GM21529 (cell line): Measurements from ENCODE around the gene DOCK9.
"Not testable (repeated sequence)": the region's sequence is repeated elsewhere in the genome, so short reads cannot be mapped to it uniquely, and the experiment has no call there.

Experiments used
- ATAC-seq: cut with Tn5 transposase; IDR thresholded peaks from one replicate; pipeline ENCODE4 v1.9.1; 2021; ENCODE audit not compliant: unreplicated experiment

The DOCK9 gene

DNA sequence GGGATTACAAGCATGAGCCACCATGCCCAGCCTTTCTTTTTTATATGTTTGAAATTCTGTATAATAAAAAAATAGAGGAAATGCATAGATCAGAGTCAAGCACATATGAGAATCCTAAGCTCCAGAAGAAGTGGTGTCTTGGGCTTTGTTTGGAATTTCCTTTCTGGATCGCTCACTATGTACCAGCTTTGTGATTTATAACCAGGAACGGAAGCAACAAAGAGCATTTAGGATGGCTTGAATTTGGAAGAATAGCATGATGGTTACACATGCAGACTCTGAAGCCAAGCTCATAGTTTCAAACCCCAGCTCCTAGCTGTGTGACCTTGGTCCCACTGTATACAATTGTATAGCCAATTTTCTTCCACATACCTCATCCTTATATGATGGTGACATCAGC is 197.4 kb downstream of the DOCK9 start:
- ATAC-seq: no peak

GRCh38 chr13:98779695-98780094 is 198.2 kb downstream of the DOCK9 start:
- no peak for ATAC-seq

DNA sequence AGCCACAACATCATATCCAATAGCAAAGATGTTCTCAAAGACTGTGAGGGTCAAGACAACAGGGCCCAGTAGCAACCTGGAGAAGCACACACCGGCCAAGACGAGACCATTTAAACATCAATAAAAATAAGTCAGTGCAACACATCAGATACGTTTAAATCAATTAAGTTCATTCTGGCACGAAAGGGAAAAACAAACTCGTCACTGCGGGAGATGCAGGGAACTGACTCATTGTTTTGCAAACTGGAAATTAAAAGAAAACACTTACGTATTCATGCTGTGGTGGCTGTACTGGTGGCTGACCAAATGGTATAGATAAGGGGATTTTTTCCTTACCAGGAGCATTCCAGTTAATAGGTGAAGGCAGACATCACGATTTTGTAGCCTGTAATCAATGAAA is 199.1 kb downstream of the DOCK9 start:
- no peak for ATAC-seq

- ATAC-seq: no peak
These were observed 201.2 kb downstream of the DOCK9 start for GRCh38 chr13:98776644-98777043.

- ATAC-seq: no peak
These were observed 201.8 kb downstream of the DOCK9 start for GRCh38 chr13:98775844-98776598.

DNA sequence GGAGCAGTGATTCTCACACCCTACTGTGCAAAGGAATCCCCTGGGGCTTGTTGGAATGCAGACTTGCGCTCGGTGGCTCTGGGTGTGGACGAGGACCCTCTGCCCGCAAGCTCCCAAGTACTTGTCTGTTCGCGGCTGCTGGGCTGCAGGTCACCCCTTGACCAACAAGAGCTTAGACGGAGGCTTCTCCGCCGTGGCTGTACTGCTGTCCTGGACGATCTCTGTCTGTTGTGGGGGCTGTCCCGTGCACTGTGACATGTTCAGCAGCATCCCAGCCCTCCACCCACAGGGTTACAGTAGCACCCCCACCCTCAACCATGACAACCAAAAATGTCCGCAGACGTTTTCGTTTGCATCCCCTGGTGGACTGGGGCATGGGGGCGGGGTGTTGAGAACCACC is 202.5 kb downstream of the DOCK9 start:
- no peak for ATAC-seq

- no peak for ATAC-seq
These were observed 203.1 kb downstream of the DOCK9 start for GRCh38 chr13:98774776-98775175.

DNA sequence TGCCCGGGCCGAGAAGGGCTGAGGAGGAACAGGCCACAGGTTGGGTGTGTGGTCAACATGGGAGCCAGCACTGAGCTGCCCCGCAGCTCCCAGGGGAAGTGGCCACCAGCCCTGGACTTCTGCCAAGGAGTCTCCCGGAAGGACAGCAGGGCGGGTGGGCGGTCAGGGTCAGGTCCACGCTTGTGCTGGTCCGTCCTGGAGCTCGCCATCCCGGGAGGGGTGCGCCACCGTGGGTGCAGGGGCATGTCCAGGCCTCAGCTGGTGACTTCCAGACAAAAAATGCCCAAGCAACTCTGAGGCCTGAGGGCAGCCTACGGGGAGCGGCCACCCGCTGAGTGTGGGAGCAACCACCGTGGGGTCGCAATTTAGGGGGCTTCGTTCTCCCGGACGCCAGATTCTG is 203.9 kb downstream of the DOCK9 start:
- ATAC-seq: no peak

DNA sequence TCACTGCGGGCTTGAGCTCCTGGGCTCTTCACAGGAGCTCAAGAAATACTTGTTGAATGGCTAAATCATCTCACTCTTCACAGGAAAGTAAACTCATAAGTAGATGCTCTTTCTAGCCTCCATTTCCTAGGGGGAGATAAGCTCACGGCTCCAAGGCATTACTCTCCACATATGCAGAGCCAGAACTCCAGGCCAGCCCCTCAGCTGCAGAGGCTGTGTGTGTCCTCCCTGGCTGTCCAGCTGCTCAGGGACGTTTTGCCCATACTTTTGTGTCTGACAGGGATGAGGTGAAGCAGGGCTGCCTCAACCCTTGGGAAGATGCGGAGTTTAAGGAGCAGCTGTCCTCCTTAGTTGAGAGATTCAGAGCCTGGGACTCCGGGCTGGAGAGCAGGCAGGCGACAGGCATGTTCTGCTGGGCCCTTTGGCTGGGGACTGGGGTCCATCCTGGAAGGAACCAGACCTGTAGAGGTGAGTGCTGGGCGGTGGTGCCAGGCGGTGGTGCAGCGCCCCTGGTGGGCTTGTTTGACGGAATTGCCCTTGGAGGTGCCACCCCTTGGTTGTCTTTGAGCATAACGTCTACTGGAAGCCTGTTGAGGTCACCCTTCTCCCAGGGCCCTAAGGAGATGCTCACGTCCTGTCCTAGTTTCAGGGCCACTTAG is 204.9 kb downstream of the DOCK9 start:
- ATAC-seq: no peak

DNA sequence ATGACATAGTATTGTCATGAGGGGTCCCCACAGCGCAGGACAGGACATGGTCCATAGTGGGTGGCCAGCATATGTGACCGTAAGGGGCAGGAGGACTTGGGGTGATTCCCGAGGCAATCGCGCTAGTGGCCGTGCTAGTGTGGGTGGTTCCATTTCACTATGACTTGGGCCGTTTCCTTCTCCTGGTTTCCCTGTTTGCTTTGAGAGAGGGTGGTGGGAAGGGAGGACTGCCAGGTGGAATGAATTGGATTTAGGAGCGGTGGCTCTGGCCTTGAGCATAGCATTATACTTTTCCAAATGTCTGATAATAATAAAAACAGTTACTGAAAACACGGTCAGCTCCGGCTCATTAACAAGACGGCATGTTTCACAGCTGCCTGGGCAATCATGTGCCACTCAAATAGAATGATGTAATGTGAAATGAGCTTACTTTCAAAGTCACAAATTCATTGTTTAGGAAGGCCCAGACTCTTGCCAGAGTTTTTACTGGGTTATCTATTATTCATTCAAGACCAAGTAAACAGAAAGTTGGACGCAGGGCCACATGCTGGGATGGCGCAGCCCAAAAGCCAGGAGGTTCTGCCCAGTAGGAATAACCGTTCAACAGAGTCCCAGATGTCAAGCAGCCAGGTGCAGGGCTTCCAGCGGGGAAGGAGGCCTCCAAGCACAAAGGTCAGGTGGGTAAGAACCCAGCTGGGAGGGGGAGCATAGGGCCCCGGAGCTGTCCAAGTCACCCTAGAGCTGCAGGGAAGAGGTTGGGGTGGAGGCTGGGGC is 205.8 kb downstream of the DOCK9 start:
- no peak for ATAC-seq

- ATAC-seq: no peak
These were observed 208.1 kb downstream of the DOCK9 start for GRCh38 chr13:98769736-98770135.

- ATAC-seq: no peak
These were observed 209.3 kb downstream of the DOCK9 start for GRCh38 chr13:98768522-98768921.

DNA sequence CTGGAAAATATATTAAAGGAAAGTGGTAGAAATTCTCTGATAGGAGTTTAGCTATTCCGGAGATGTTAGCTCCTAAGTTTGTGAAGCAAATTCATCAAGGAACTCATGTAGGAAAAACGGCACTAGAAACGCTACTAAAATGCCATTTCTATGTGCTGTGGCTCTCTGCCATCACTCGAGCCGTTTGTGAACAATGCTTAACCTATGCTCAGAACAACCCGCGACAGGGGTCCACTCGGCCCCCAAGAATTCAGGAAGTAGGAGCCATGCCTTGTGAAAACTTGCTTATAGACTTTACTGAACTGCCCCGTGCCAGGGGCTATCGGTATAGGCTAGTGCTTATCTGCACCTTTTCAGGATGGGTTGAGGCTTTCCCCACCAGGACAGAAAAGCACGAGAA is 211.2 kb downstream of the DOCK9 start:
- no peak for ATAC-seq

DNA sequence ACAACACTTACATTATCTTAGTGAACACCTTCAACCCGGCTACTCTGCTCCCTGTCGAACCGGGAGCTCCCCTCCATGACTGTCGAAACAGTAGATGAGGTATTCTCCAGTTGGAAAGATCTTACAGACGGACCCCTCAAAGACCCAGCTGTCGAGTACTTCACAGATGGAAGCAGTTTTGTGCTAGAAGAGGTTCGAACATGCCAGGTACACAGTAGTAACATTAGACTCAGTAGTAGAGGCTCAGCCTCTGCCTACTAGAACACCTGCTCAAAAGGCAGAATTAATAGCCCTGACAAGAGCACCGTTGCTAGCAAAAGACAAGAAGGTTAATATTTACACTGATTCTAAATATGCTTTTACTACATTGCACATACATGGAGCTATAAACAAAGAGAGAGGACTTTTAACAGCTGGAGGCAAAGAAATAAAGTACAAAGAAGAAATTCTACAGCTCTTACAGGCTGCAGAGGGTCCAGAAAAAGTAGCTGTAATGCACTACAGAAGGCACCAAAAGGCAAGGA is 211.8 kb downstream of the DOCK9 start:
- ATAC-seq: no peak

DNA sequence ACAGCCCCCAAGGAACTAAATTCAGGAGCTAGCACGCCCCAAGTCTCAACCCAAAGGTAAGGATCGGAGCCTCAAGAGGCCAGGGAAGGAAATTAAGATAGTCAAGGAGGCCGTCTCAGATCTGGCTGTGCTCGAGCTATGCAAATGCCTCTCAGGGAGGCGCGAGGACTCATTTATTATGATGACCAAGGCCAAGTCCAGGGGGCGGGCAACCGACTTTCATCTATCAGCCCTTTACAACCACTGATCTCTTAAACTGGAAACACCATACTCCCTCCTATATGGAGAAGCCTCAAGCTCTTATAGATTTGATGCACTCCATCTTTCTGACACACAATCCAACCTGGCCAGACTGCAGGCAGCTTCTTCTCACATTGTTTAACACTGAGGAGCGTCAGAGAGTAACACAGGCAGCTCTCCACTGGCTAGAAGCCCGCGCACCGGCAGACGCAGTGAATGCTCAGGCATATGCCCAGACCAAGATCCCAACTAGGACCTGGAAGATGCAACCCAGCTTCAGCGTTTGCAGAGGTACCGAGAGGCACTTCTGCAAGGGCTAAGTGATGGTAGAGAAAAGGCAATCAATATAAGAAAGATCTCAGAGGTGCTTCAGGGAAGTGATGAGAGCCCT is 215.8 kb downstream of the DOCK9 start:
- peak; percentile 15 for ATAC-seq

GRCh38 chr13:98761126-98761985 is 216.5 kb downstream of the DOCK9 start:
- peak; percentile 89 for ATAC-seq

- no peak for ATAC-seq
These were observed 222.1 kb downstream of the DOCK9 start for GRCh38 chr13:98755729-98756128.

- ATAC-seq: no peak
These were observed 222.7 kb downstream of the DOCK9 start for GRCh38 chr13:98755116-98755515.

- ATAC-seq: not testable (repeated sequence)
These were observed 223.4 kb downstream of the DOCK9 start for GRCh38 chr13:98754468-98754867.
